Heart right ventricle (tissue), 16 donors: Measurements from ENCODE around the gene HAO1. TPM values are rescaled to one million over a fixed set of nuclear protein-coding genes. Genes with fewer than 3 reads are reported as not detected.
"Not testable (repeated sequence)": the region's sequence is repeated elsewhere in the genome, so short reads cannot be mapped to it uniquely, and the experiment has no call there.

Experiments used
- ATAC-seq, 8 donors: fragments of 200-7000 bp; cut with Tn5 transposase; one replicate each; pipeline ENCODE4 v1.9.1; 2020; ENCODE audit warnings: mild to moderate bottlenecking in 8 of 8, moderate library complexity in 8 of 8, moderate number of reproducible peaks in 1 of 8
- DNase-seq, 2 donors: peaks; one replicate each; pipeline ENCODE4 v3.0.0-alpha.2; 2020
- H3K27ac ChIP-seq, 10 donors: fragments of 200-600 bp; sonication (generic) in 2 of 10; one replicate each; pipeline versions ENCODE4 v1.5.0 to v1.8.0; 2020 to 2022; ENCODE audit warnings: mild to moderate bottlenecking in 3 of 10
- H3K27me3 ChIP-seq, 7 donors: fragments of 200-600 bp; one replicate each; pipeline ENCODE4 v1.8.0; 2021 to 2022; ENCODE audit warnings: mild to moderate bottlenecking in 2 of 7
- H3K36me3 ChIP-seq, 9 donors: fragments of 200-600 bp; sonication (generic) in 1 of 9; one replicate each; pipeline versions ENCODE4 v1.5.0 to v1.8.0; 2020 to 2022; ENCODE audit warnings: mild to moderate bottlenecking in 2 of 9
- H3K4me1 ChIP-seq, 9 donors: fragments of 200-600 bp; sonication (generic) in 1 of 9; one replicate each; pipeline versions ENCODE4 v1.5.0 to v1.8.0; 2020 to 2022; ENCODE audit warnings: mild to moderate bottlenecking in 4 of 9
- H3K4me3 ChIP-seq, 10 donors: fragments of 200-600 bp; sonication (generic) in 2 of 10; one replicate each; pipeline versions ENCODE4 v1.5.0 to v1.8.0; 2020 to 2022; ENCODE audit warnings: mild to moderate bottlenecking in 7 of 10, moderate library complexity in 2 of 10
- H3K9me3 ChIP-seq, 11 donors: fragments of 200-600 bp in 10 of 11; sonication (generic) in 2 of 11; one replicate each; pipeline versions ENCODE4 v1.5.0 to v1.8.0; 2013 to 2022; ENCODE audit warnings: mild to moderate bottlenecking in 2 of 11, control low read depth in 1 of 11, moderate library complexity in 1 of 11
- WGBS, 2 donors: extraction: QIAGEN DNeasy Blood & Tissue Kit; methylation state at CpG; one replicate each; pipeline ENCODE4 v1.1.7; 2013; ENCODE audit warnings: inconsistent platforms in 1 of 2; 5-methylcytosine and 5-hydroxymethylcytosine counted together
- intact Hi-C, 10 donors: fragments of 100-400 bp; cut with DNase I; formaldehyde crosslinking; loops; one replicate each; pipeline versions ENCODE4 v1.11.1 to v1.14.2; 2022
- polyA plus RNA-seq, 2 donors: library from polyadenylated mRNA; stranded (reverse); fragments of 200-250 nt; gene quantifications; one replicate each; pipeline ENCODE4 v1.2.3, GENCODE V29; 2013
- total RNA-seq, 10 donors: library from RNA; stranded (reverse); fragmentation: NEBNext Ultra II Directional in 3 of 10; extraction: Animal tissue kit (Norgen Biotek cat#: 25700) in 3 of 10; gene quantifications; one replicate each; pipeline versions ENCODE4 v1.2.1 to v1.2.4, GENCODE V29; 2021 to 2023
- TF ChIP-seq, protein P1 (sequence below), 9 donors: fragments of 200-600 bp; sonication (generic) in 2 of 9; IDR thresholded peaks; one replicate each; pipeline versions ENCODE4 v1.5.0 to v1.8.0; 2021 to 2022; ENCODE audit warnings: antibody characterized with exemption in 9 of 9, mild to moderate bottlenecking in 5 of 9, moderate library complexity in 1 of 9
- donor health status: Arrhythmogenic right ventricular cardiomyopathy.
- donor health status: ischemic (EF 13 %, LVEDD 7.1; RV severe dilation, severe dysfunction).
- donor health status: healthy with polysubstance abuse.
- donor health status: DM: no; HTN: yes; CAD: no.
- donor health status: DM: no; HTN: no; CAD: no.
- donor health status: ischemic (EF 25% LVEDD 6.9; RV normal size, moderate dysfunction).
- donor health status: ischemic (EF 25% LVEDD 5.7; RV mildly dilated, moderate dysfunction).
- donor health status: healthy.
- donor health status: DM: yes; HTN: yes; CAD: no.
- donor health status: Ischemic cardiomyopathy.
- donor health status: ischemic (EF 35%, LVEDD 5.7; RV mildly dilated, moderate dysfunction).
- donor health status: nonischemic (EF 11% LVEDD 7.7; RV severe dilation, severe dysfunction).
- donor health status: DM: yes; HTN: yes; CAD: no.
- donor health status: PGD.
- donor health status: ischemic (EF 29% LVEDD 5.4; RV normal size, mild dysfunction).
- donor health status: nonischemic (EF 23%, LVEDD 6.1; RV moderate dilation, normal function).

HAO1 gene
- total and polyA plus RNA-seq, 12 donors = not detected

- intact Hi-C loops = no loop called here
- Histone ChIP-seq H3K27me3 (no peaks in the 10 kb centered on the region), H3K4me1 (peaks cover 0 to under 1% (median 0%) of the 10 kb centered on the region in 9 donors), H3K4me3 (no peak overlapping the region), H3K27ac (no peak overlapping the region), H3K36me3 (no peaks in the 10 kb centered on the region), H3K9me3 (peaks cover 0 to 26% (median 0%) of the 10 kb centered on the region in 11 donors)
- DNase-seq (no peak), ATAC-seq (no peak)
- TF ChIP-seq, protein P1, sequence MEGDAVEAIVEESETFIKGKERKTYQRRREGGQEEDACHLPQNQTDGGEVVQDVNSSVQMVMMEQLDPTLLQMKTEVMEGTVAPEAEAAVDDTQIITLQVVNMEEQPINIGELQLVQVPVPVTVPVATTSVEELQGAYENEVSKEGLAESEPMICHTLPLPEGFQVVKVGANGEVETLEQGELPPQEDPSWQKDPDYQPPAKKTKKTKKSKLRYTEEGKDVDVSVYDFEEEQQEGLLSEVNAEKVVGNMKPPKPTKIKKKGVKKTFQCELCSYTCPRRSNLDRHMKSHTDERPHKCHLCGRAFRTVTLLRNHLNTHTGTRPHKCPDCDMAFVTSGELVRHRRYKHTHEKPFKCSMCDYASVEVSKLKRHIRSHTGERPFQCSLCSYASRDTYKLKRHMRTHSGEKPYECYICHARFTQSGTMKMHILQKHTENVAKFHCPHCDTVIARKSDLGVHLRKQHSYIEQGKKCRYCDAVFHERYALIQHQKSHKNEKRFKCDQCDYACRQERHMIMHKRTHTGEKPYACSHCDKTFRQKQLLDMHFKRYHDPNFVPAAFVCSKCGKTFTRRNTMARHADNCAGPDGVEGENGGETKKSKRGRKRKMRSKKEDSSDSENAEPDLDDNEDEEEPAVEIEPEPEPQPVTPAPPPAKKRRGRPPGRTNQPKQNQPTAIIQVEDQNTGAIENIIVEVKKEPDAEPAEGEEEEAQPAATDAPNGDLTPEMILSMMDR (IDR thresholded peaks at IDR 0.05) = no peak
These were observed 104.2 kb downstream of the HAO1 start for GRCh38 chr20:7836076-7836475.

DNA sequence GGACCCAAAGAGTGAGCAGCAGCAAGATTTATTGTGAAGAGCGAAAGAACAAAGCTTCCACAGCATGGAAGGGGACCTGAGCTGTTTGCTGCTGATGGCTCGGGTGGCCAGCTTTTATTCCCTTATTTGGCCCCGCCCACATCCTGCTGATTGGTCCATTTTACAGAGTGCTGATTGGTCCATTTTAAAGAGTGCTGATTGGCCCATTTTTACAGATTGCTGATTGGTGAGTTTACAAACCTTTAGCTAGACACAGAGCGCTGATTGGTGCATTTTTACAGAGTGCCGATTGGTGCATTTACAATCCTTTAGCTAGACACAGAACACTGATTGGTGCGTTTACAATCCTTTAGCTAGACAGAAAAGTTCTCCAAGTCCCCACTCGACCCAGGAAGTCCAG is 105.8 kb downstream of the HAO1 start:
- ATAC-seq, H3K4me3 ChIP-seq, H3K27me3 ChIP-seq, H3K36me3 ChIP-seq, intact Hi-C loops, DNase-seq, H3K27ac ChIP-seq, H3K4me1 ChIP-seq: not testable (repeated sequence)
- peaks cover 0 to 26% (median 0%) of the 10 kb centered on the region in 11 donors for H3K9me3 ChIP-seq
- 76 to 82% methylated on average over 7 of the region's 7 CpGs for WGBS, 2 donors

Other genes starting within 250 kb of the HAO1 start
- 100 to 1,000 TPM in 7 of 10 donors, 10 to 100 TPM in 3; 89.3 to 169 (median 121) TPM for gene TMX4, start 79.3 kb upstream of the HAO1 start, total RNA-seq
- 10 to 100 TPM; 26.7 to 41.9 TPM for gene TMX4, start 79.3 kb upstream of the HAO1 start, polyA plus RNA-seq
- gene PLCB1, start 191.8 kb upstream of the HAO1 start, total RNA-seq = 10 to 100 TPM in 1 of 10 donors, 1 to 10 TPM in 9; 3.6 to 12.7 (median 7.5) TPM
- 1 to 10 TPM; 2.2 to 4.6 TPM for gene PLCB1, start 191.8 kb upstream of the HAO1 start, polyA plus RNA-seq